Globus pallidus (tissue), 1 donor: ENCODE data around the gene NIFK.
"Not testable (repeated sequence)": the region's sequence is repeated elsewhere in the genome, so short reads cannot be mapped to it uniquely, and the experiment has no call there.

Experiments
- DNase-seq: peaks from one replicate; pipeline ENCODE4 v3.0.0-alpha.2; 2015; ENCODE audit warnings: low spot score

NIFK gene

DNA sequence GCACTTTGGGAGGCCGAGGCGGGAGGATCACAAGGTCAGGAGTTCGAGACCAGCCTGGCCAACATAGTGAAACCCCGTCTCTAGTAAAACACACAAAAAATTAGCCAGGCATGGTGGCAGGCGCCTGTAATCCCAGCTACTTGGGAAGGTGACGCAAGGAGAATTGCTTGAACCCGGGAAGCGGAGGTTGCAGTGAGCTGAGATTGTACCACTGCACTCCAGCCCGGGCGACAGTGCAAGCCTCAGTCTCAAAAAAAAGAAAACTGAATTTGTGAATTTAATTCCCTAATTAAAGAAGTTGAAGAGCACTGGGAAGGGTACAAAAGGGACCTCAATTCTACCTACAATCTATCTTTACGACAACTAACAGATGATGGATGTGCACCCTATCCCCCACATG is 2.1 kb downstream of the NIFK start:
- not testable (repeated sequence) for DNase-seq

DNA sequence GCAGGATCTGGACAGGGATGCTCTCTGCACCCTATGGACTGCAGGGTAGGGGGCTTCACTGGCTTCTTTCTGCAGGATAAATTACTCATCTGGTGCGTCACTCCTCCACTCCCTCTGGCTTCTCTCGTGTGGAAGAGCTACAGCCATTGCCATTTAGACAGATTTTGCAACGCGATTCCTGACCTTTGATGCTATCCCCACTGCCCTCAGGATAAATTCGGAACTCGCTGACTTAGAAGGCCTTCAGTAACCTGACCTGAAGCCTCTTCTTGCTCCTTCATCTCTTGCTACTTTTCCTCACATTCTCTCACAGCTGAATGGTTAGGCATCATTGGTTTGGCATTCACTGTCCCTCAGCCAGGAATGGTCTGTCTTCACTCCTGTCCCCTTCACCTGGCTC is 5.3 kb downstream of the NIFK start:
- DNase-seq, result no peak

DNA sequence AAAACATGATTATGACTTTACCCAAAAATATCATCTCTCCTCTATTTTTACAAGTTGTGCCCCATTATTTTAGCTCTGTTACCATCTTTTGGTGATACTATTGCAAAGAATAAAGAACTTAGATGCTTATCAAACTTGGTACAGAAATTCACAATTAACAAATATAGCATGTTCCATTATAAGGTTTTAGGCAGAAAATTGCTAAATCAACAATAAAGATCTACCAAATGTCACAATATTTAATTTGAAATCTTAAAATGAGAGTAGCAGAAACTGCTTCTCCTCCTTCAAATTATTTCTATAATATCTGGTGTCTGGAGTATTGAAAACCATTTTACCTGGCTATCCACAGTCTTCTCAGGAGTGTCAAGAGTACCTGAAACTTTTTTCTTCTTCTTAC is 8.7 kb downstream of the NIFK start:
- no peak for DNase-seq

DNA sequence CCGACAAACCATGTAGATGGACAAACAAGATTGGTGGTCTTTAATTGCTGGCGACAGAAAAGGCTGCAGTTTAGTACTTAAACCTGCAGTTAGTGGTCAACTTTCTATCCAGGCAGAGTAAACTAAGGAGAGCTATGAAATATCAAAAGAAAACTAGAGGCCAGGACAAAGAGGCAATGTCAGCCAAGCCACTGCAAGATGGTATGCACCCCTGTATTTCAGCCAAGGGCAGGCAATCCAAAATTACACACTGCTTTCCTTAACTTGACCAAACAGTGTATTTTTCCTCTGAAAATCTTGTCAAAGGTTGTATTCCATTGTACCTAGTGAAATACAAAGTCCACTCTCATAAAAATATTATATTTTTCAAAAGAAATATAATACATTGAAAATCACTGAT is 9.3 kb downstream of the NIFK start:
- no peak for DNase-seq

DNA sequence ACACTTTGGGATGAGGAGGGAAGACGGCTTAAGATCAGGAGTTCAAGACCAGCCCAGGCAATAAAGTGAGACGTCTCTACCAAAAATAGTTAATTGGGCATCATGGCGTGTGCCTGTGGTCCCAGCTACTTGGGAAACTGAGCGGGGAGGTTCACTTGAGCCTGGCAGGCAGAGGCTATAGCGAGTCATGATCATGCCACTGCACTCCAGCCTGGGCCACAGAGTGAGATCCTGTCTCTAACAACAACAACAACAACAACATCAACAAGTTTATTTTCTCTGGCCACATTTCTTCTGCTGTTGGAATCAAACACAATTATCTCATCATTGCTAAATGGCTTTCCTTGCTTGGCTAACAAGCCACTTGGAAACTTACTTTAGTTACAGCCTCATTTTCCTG is 13.4 kb downstream of the NIFK start:
- DNase-seq, result no peak

DNA sequence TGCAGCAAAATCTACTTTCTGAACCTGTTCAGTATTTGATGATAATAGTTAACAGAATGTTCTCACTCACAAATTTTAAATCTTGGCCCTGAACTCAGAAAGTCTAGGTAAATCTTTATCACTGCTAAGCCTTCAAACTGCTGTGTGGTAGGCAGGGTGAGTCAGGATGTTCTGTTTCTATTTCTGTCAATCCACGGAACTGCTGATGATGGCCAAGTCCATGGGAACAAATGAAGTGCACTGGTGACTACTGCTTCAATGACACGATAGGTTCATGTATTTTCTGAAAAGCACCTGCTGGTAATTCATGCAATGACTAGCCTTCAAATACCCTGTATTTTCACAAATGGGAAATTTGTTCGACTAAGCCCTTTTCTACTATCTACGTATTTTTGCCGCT is 14.2 kb downstream of the NIFK start:
- no peak for DNase-seq

DNA sequence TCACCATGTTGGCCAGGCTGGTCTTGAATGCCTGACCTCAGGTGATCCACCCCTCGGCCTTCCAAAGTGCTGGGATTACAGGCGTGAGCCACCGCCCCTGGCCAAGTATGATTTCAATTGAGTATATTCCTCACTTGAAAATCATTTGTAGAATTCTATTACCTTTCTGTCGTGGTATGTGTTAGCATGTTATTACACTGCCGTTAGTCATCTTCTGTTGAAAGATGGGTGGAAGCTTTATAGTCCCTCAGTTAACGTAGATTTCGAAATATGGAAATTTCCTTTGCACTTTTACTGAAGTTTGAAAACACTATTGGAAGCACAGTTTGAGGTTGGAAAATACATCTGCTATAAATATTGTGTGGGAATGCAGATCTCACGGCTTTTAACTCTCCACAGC is 14.7 kb downstream of the NIFK start:
- no peak for DNase-seq

DNA sequence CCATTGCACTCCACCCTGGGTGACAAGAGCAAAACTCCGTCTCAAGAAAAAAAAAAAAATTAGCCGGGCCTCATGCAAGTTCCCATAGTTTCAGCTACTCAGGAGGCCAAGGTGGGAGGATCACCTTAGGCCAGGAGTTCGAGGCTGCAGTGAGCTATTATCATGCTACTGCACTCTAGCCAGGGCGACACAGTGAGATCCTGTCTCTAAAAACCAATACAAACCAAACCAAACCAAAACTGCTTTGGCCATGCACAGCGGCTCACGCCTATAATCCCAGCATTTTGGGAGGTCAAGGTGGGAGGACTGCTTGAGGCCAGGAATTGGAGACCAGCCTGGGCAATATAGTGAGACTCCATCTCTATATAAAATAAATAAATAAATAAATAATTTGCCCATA is 19.1 kb downstream of the NIFK start:
- DNase-seq, result no peak

DNA sequence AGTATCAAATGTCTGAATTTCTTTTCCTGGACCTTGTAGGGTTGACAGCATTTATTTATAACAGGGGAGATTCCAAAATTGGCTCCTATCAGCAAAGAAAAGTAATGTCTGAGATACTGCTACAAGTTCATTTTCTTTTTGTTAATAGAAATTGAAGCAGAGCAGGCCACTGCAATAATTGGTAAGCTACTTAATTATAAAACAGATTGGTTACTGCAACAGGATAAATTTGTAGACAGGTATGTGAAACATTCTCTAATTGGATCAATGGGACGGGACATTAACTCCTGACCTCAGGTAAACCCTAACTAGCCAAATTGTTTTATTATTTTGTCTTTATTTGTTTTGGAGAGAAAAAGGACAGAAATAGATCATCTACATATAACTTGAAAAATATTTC is 20.5 kb downstream of the NIFK start:
- DNase-seq, result no peak

DNA sequence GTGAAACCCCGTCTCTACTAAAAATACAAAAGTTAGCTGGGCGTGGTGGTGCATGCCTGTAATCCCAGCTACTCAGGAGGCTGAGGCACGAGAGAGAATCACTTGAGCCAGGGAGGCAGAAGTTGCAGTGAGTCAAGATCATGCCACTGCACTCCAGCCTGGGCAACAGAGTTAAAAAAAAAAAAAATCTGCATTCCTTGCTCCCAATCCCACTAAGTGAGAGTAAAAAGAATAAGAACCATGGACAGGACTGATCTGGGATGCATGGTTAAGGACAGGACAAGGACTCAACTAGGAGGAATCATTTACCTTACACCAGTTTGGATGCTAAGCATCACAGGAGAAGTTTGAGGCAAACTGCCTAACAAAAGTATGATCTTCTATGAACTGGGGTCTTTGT is 25.2 kb downstream of the NIFK start:
- not testable (repeated sequence) for DNase-seq

DNA sequence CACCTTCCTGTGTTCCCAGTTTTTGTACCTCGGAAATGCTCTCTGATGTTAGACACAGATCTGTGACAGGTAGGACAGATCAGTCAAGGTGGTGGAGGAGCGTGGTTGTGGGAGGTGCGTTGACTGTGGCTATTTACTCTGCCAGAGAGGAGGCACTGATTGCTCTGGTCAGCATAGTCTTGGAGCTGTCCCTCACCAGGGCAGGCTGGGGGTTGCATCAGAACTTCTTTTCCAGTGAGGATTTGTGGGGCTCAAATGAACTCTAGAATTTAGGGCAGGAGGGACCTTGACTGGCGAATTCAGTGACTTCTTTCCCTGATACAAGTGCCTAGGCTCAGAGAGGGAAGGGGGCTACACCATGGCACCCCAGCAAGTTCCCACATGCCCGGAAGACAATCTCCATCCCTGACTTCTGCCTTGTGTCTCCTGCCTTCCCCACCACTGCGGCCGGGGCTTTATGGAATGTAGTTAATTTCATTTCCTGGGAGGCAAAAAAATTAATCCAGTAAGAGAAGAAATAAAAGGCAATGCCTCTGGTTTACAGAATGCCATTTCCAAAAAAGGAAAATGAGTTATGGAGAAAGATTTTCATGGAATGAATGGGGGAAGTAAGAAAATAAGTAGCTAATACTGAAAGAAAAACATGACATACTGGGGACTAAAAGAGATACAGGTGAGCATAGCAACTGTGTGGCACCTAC is 26.1 kb downstream of the NIFK start:
- DNase-seq, result no peak

DNA sequence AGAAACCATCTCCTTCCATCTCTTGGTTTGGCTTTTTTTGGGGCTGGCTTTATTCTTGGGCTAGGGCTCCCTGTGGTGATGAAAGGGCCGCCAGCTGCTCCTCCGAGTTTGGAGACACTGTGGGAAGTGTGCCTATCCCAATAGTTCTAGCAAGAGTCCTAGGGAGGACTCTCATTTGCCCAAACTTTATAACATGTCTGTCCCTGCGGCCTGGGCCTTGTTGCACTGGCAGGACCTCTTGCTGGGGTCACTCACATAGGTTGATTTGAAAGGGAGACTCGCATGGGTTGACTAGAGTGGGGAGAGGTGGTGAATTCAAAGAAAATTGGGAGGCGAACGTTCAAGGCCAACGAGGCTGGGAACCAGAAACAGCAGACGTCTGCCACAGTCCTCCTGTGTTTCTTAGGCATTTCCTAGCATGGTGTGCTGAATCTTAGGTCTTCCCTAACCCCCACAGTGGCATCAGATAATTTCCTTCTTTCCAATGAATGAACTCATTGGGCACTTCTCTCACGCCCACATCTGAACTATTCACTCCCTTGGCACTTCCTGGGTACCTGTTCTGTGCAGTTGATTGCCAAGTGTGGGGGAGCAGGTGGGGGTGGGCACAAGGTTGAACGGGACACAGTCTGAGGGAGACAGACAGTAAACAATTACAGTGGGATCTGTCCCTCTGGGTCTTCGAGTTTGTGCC is 26.8 kb downstream of the NIFK start:
- no peak for DNase-seq

DNA sequence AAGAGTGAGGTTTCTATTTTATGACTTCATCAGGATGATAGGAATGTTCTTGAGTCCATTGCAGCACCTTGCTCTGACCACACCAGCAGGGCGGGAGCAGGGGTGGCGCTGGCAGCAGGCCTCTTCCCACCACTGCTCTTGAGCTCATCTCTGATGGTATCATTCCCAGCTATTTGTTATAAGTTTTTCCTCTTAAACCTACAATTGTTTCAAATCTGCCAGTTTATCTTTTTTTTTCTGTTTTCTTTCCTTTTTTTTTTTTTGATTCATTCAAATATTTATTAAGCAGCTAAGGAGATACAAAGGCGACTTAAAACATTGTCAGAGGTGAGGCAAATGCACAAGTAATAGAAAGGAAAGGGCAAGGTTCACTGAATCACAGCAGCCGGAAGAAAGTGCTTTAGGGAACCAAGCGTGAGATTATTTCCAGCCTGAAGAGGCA is 28.7 kb downstream of the NIFK start:
- DNase-seq, result no peak

DNA sequence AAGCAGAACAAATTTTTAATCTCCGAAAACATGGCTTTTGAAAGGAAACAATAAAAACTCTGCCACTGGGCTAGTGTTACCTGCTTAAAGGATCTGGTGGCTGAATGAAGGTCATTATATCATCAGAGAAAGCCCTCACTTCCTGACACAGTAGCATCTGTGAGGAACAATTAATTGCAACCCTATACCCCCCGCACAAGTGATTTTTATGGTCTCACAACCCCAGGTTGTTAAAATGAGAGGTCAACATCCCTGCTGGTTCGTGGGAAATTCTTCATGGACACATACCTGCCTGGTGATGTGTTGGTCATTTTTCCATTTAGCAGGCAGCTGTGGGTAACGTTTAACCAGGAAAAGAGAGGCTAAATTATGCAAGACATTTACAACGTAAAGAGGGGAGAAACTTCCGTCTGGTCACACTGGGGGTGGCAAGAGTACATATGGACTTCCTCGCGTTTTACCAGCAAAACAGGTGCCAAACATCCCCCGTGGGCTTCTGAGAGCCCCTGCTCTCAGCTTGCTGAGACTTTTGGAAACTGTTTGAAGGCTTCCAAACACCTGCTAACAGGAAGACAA is 29.2 kb downstream of the NIFK start:
- no peak for DNase-seq

DNA sequence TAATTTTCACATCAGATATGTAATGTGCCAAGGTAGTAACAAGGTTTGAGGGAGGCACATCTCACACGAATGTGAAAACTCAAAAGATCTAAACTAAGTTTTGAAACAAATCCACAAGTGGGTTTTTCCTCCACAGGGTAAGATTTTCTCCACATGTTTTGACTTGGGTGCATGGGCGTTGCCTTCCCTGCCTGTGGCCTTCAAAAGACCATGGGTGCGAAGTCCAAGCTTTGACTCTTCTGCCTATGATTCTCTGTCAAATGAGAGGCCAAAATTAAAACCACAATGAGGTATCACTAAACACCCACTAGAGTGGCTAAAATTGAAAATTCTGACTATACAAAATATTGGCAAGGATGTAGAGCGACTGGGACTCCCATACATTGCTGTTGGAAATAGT is 30.7 kb downstream of the NIFK start:
- no peak for DNase-seq

DNA sequence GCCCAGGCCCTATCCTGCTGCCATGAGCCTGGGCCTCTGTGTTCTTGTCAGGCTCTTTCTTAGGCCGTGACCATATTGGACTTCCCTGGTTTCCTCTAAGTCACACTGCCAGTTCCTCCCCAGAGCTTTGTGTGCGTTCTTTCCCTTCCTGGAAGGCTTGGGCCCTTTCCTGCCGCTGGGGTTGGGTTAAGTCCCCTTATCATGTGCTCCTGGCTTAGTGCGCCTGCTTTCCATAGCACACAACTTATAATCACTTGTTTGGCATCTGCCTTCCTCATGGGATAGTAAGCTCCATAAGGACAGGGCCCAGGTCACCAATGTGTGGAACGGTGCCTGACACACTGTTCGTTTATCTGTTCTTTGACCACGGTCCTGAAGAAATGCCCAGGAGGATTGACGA is 31.3 kb downstream of the NIFK start:
- no peak for DNase-seq

DNA sequence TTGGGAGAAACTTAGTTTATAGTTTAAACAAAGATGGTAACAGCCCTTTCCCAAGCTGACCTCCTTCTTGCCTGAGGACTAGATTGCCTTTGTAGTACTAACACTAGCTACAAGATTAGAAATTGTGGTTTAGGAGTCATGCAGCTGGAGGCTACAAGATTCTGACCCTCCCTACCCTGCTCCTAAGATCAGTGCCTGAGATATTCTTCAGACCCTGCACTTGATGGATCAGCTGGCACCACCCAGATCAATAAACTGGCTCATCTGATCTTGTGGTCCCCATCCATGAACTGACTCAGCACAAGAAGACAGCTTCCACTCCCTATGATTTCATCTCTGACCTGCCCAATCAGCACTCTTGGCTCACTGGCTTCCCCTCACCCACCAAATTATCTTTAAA is 34.9 kb downstream of the NIFK start:
- not testable (repeated sequence) for DNase-seq

DNA sequence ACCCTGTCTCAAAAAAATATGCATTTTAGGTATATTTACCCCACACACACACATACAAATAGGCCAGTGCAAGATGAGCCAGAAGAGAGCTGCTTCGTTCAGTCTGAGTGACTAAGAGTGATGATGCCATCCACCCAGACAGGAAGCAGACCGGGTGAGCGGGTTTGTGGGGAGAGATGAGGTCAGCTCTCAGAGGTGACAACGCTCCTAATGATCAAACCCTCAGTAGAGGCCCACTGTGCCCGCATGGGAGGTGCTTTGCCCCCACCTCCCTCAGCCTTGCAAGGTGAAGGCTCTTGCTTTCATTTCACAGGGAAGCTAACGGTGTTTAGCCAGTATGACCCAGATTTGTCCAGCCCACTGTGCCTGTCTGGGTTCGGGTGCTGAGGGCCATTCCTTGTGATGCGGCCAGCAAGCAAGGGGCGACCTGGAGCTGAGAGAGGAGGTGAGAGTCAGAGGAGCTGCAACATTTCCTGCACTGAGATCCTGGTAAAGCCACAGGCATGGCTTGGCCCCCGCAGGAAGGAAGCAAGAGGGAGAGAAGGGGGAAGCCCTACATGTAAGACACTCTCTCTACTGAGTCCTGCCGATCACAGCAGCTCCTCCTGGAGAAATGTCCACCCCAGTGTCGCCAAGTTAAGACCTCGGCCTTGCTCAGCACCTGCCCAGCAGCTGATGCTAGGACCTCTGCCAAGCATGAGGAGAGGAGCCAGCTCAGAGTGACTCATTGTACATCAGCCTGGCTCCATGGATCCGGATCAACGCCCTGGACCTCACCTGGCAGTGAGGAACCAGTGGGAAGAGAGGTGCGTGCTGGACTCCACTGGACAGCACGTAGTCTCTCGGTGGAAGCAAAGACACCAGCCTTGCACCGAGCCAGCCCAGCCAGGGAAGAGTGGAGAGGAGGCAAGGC is 37.0 kb downstream of the NIFK start:
- no peak for DNase-seq

DNA sequence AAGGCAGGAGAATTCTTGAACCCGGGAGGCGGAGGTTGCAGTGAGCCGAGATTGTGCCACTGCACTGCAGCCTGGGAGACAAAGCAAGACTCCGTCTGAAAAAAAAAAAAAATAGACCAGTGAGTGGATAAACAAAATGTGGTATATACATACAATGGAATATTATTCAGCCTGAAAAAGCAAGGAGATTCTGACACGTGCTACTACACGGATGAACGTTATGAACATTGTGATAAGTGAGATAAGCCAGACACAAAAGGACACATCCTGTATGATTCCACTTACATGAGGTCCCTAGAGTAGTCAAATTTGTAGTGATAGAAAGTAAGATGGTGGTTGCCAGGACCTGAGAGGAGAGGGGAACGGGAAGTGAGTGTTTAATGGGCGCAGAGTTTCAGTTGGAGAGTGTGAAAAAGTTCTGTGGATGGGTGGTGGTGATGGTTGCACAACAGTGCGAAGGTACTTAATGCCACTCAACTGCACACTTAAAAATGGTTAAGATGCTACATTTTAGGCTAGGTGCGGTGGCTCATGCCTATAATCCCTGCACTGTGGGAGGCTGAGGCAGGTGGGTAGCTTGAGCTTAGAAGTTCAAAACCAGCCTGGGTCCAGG is 38.3 kb downstream of the NIFK start:
- DNase-seq, result no peak

DNA sequence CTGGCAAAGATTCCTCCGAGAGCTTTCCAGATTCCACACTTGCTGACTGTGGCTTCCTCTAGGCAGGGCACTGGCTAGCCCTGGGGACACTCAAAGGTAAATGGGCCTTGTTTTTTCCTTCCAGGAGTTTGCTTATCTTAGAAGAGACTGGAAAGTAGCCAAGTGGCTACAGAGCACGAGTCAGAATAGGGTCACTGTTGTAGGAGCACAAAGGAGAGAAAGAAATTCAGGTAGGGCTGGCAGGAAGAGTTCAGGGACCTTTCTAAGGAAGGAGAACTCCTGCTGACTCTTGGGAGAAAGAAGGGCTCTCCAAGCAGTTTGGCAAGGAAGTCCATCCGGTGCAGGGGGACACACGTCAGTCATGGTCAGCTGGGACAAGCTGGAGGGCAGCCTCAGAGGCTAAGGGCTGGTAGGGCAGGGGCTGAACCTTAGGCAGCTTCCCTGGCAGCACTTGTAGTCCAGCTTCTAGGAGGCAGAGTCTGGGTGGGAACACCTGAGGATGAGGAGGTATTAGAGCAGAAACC is 39.5 kb downstream of the NIFK start:
- DNase-seq, result no peak

DNA sequence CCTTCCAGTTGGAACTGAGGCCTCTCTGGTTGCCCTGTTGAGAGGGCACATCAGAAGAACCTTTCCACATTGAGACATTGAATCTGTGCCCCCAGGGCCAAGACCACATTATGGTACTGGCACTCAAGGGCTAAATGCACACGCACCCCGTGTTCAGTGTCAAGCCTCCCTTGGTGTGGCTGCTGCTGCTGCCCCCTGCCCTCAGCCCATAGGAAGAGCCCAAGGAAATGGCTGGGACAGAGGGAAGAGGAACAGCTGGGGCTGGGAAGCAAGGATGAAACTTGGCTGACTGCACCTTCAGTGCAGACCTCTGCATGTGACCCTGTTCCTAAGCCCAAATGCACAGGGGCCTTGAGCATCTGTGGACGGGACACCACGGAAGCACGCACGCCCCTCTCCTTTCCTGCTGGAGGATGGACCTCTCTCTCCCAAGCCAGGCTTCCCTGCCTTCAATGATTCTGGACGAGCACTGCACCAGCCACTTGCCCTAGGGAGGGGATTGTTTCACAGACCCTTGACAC is 40.2 kb downstream of the NIFK start:
- DNase-seq, result no peak

DNA sequence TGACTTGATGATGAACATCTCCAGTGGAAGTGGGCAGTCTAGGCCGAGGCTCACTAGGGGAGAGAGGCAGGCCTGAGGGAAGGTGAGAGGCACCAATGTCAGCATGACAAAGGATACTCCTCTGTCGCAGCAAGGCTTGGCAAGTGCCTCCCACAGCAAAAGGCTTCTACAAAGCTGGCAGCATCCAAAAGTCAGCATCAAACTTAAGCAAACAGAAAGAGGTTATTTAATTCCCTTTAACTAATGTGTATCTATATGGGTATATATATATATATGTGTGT is 41.6 kb downstream of the NIFK start:
- DNase-seq, result no peak
